NCI-H526 (cell line): ENCODE measurements around the gene ABHD14A.

Experiments used
- DNase-seq, 2 experiments: peaks; one replicate each; lab custom pipeline; 2025; lab: John Stamatoyannopoulos, UW

ABHD14A gene

GRCh38 chr3:51957520-51958205 lies 17.2 kb upstream of the ABHD14A start:
- DNase-seq = no peak

GRCh38 chr3:51958603-51959521 lies 16.0 kb upstream of the ABHD14A start:
- no peak for DNase-seq

GRCh38 chr3:51959651-51960050 lies 15.2 kb upstream of the ABHD14A start:
- no peak for DNase-seq

GRCh38 chr3:51960386-51960785 lies 14.5 kb upstream of the ABHD14A start:
- DNase-seq = no peak

GRCh38 chr3:51961011-51961410 lies 13.9 kb upstream of the ABHD14A start:
- no peak for DNase-seq

- DNase-seq = no peak
Measured at GRCh38 chr3:51961602-51962569, 13.0 kb upstream of the ABHD14A start.

GRCh38 chr3:51962854-51963530 lies 11.9 kb upstream of the ABHD14A start:
- DNase-seq = no peak

- DNase-seq = no peak
Measured at GRCh38 chr3:51963951-51964451, 10.9 kb upstream of the ABHD14A start.

GRCh38 chr3:51964521-51964920 lies 10.3 kb upstream of the ABHD14A start:
- no peak for DNase-seq

GRCh38 chr3:51966016-51966415 lies 8.8 kb upstream of the ABHD14A start:
- DNase-seq = no peak

GRCh38 chr3:51966486-51966885 lies 8.4 kb upstream of the ABHD14A start:
- DNase-seq = peak; percentile 10 to 62

GRCh38 chr3:51966922-51967383 lies 7.9 kb upstream of the ABHD14A start:
- peak in 1 of 2 experiments; percentile 57 for DNase-seq

GRCh38 chr3:51967384-51968169 lies 7.3 kb upstream of the ABHD14A start, which contains the start of gene PCBP4:
PCBP4 (minus strand) TSS chr3:51967454; CDS start chr3:51961240, 6,214 bp downstream.
- peak; percentile 10 to 71 for DNase-seq

GRCh38 chr3:51968170-51968775 lies 6.6 kb upstream of the ABHD14A start:
- DNase-seq = peak in 1 of 2 experiments; percentile 50

- no peak for DNase-seq
Measured at GRCh38 chr3:51968883-51969678, 5.8 kb upstream of the ABHD14A start.

- no peak for DNase-seq
Measured at GRCh38 chr3:51969841-51970240, 5.0 kb upstream of the ABHD14A start.

GRCh38 chr3:51970606-51971300 lies 4.1 kb upstream of the ABHD14A start:
- no peak for DNase-seq

- DNase-seq = no peak
Measured at GRCh38 chr3:51971350-51971749, 3.5 kb upstream of the ABHD14A start.
